HL-60/S4 (cell line): ENCODE data around the gene ZNF75A.

Source experiments
- in situ Hi-C: fragments of 300-500 bp; cut with MboI; formaldehyde crosslinking; loops from 2 replicates; pipeline ENCODE4 v1.14.3; 2022; ENCODE audit warnings: low sequenced_read_pairs

ZNF75A gene

DNA sequence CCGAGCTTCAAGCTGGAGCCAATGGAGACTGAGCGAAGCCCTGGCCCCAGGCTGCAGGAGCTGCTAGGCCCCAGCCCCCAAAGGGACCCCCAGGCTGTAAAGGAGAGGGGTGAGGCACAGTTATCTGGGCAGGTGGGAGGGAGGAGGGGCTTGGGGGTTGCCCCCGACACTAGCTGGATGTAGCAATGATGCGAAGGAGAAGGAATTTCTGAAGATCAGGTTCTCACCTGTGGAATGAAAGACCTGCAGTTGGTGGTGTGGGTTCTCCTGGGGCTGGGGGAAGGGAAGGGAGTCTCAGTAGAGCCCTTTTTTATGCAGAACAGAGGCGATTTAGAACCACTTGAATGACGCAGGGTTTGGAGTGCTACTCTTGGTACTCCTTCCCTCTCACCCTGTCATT, 20.2 kb upstream of the ZNF75A start:
- in situ Hi-C loops, result no loop called here

DNA sequence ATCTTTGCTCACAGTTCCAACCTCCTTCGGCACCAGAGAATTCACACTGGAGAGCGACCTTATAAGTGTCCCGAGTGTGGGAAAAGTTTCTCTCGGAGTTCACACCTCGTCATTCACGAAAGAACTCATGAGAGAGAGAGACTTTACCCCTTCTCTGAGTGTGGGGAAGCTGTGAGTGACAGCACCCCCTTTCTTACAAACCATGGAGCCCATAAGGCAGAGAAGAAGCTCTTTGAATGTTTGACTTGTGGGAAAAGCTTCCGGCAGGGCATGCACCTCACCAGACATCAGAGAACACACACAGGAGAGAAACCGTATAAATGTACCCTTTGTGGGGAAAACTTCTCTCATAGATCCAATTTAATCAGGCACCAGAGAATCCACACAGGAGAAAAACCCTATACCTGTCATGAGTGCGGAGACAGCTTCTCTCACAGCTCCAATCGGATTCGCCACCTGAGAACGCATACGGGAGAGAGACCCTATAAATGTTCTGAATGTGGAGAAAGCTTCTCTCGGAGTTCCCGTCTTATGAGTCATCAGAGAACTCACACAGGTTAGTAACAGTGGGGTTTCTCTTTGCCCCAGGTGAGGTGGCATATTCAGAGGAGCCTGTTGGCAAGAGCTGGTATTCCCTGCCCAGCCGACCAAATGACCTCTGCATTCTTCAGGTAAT, 15.2 kb upstream of the ZNF75A start:
- in situ Hi-C loops, result no loop called here

- in situ Hi-C loops, result no loop called here
Measured at GRCh38 chr16:3292604-3293003, 12.7 kb upstream of the ZNF75A start.

DNA sequence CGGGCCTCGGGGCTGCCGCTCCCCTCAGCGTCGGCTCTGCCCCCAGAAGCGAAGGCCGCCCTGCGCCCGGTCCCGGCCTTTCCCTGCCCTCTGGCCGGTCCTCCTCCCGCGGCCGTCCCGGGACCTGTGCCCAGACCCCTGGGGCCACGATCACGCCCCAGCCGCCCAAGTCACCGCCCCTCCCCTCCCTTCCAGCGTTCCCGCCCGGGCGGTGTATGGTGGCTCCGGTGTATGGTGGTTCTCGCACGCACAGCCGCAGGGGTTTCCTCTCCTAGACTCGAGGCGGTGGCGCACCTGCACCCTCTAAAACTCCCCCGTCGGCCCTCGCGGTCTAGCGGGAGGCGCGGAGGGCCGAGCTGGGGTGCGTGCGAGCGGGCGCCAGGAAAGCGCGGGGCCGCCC, 10.1 kb upstream of the ZNF75A start:
- in situ Hi-C loops, result no loop called here

DNA sequence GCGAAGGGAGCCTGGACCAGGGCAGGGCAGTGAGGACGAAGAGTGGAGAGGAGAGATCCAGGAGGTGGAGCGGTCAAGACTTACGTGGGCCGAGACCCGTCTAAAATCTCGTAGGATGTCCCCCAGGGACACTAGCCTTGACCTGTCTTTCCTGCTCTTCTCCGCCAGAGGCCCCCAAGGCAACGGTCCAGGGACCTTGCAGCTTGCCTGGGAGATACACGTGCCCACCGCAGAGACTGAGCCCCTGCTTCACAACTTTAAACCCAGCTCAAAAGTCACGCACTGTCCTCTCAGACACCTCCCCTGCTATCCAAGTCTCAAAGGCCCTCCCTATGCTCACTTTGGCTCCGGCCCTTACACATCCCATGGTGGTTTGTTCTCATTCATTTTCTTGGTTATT, 9.5 kb upstream of the ZNF75A start:
- in situ Hi-C loops, result no loop called here

DNA sequence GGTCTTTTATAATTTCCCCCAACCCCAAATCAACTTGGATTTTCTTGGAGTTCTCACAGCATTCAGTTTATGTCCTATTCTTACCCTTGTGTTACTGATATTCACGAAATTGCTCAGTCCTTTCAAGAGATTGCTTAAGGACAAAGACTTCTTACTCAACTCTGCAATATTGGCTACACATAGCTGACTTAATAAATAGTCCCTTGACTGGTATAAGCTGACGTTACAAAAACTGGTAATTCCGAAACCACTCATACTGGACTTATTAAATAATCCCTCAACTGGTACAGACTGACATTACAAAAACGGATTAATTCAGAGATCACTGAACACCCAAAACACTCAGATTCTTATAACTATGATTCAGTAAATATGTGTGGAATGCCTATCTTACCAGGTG, 927 bp upstream of the ZNF75A start:
- in situ Hi-C loops, result no loop called here

- in situ Hi-C loops, result no loop called here
Measured at GRCh38 chr16:3306078-3306477, 781 bp downstream of the ZNF75A start.

DNA sequence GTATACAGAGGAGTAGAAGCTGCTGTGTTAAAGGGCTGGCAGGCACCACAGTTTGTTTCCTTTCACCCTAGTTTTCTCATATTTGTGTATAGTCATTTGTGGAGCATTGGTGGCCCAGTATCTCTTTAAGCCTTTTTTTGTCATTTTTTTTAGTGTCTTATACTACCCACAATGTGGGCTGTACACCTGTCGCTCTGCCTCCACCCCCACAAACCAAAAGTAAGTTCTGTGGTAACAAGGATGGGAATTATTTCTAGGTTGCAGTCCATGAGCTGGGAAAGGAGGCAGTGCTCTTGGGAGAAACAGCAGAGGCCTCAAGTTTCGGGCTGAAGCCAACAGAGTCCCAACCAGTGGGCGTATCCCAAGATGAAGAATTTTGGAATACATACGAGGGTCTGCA, 6.2 kb downstream of the ZNF75A start:
- in situ Hi-C loops, result no loop called here

DNA sequence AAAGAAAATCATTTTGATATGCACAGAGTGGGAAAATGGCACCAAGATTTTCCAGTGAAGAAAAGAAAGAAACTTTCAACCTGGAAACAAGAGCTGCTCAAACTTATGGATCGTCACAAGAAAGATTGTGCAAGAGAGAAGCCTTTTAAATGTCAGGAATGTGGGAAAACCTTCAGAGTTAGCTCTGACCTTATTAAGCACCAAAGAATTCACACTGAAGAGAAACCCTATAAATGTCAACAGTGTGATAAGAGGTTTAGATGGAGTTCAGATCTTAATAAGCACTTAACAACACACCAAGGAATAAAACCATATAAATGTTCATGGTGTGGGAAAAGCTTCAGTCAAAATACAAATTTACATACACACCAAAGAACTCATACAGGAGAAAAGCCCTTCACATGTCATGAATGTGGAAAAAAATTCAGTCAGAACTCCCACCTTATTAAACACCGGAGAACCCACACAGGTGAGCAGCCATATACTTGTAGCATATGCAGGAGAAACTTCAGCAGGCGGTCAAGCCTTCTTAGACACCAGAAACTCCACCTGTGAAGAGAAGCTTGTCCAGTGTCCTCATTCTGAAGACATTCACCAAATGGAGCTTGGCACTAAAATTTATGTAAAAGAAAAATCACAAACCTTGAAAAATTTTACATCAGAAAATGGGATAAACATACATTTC, 12.2 kb downstream of the ZNF75A start:
- in situ Hi-C loops, result no loop called here

- in situ Hi-C loops, result no loop called here
Measured at GRCh38 chr16:3321816-3322215, 16.5 kb downstream of the ZNF75A start.

GRCh38 chr16:3327514-3327913, 22.2 kb downstream of the ZNF75A start:
- in situ Hi-C loops, result no loop called here

- in situ Hi-C loops, result no loop called here
Measured at GRCh38 chr16:3328104-3328503, 22.8 kb downstream of the ZNF75A start.

- in situ Hi-C loops, result no loop called here
Measured at GRCh38 chr16:3328643-3329042, 23.3 kb downstream of the ZNF75A start.

GRCh38 chr16:3346041-3346440, 40.7 kb downstream of the ZNF75A start:
- in situ Hi-C loops, result no loop called here

- in situ Hi-C loops, result no loop called here
Measured at GRCh38 chr16:3347586-3347985, 42.3 kb downstream of the ZNF75A start.

DNA sequence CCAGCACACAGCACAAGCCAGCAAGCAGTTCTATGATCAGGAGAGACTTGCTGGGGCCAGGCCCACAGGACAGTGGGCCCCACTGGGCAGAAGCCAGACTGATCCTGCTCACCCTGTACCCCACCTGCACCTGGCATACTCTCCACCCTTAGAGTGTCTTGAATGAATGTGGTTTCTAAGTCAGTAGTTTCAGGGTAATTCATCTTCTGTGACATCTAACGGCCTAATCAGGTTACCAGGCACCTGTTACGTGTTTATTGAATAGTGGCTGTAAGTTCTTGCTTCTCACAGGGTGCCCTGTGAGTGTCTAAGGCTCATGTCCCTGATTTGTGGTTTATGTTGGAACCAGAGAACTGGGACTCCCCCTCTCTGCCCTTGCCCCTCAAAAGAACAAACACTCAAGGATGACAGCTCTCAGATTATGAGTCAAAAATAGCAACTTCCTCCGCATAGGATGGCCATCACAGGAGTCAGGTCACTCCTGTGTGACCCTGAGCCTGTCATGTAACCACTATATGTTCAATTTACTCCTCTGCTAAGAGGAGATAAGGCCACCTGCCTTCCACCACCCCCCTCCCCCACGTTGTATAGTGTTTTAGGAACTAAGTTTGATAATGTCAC, 43.4 kb downstream of the ZNF75A start:
- in situ Hi-C loops, result no loop called here

DNA sequence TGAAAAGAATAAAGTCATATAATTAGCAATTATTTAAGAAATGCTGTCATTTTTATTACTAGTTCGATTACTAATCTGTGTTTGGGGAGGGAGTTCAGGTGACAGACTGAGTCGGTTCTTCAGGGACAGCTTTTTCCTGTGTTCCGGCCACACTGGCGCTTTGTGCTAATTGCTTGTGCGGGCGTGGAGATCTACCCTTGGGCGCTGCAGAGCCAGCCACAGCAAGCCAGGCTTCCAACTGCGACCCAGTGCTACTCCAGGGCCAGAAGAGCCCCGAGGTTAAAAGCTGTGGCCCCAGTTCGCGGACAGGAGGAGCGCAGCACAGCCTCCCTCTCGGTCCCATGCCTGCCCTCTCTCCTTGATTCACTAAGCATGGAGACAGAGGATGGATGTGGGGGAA, 43.9 kb downstream of the ZNF75A start:
- in situ Hi-C loops, result no loop called here

DNA sequence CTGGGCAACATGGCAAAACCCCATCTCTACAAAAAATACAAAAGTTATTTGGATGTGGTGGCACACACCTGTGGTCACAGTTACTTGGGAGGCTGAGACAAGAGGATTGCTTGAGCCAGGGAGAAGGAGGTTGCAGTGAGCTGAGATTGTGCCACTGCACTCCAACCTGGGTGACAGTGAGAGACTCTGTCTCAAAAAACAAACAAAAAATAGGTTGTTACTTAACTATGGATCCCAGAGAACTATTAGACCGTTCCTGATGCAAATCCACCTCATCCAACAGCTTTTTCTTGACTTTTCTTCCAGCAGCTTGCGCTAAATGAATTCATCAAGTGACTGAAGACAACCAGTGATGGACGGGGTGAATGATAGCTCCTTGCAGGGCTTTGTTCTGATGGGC, 50.3 kb downstream of the ZNF75A start, which contains the start of gene OR2C1:
OR2C1 (plus strand) TSS at position 301 of the 400 bp plus-strand sequence; CDS start at position 353, 52 bp downstream.
- in situ Hi-C loops, result no loop called here

DNA sequence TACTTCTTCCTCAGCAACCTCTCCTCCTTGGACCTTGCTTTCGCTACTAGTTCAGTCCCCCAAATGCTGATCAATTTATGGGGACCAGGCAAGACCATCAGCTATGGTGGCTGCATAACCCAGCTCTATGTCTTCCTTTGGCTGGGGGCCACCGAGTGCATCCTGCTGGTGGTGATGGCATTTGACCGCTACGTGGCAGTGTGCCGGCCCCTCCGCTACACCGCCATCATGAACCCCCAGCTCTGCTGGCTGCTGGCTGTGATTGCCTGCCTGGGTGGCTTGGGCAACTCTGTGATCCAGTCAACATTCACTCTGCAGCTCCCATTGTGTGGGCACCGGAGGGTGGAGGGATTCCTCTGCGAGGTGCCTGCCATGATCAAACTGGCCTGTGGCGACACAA, 50.8 kb downstream of the ZNF75A start:
- in situ Hi-C loops, result no loop called here

GRCh38 chr16:3358871-3359270, 53.6 kb downstream of the ZNF75A start:
- in situ Hi-C loops, result no loop called here

- in situ Hi-C loops, result no loop called here
Measured at GRCh38 chr16:3362931-3363330, 57.6 kb downstream of the ZNF75A start.

DNA sequence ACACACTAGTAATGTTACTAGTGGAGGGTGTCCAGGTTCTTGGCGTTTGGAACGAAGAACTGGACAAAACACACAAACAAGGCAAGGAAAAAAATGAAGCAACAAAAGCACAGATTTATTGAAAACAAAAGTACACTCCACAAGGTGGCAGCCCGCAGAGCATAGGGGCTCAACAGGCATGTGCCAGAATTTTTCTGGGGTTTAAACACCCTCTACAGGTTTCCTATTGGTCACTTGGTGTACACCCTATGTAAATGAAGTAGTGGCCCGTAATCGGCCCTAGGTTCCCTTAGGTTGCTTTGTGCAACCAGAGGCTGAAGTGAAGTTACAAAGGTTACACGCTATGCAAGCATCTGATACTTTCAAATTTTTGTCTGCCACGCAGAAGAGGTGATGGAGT, 58.5 kb downstream of the ZNF75A start:
- in situ Hi-C loops, result no loop called here
